Non-pigmented ciliary epithelial cell (primary cell): ENCODE measurements around the gene THOC5.
A peak's percentile ranks its signal among the peaks of the same experiment; 100 is the strongest.
"Not testable (repeated sequence)": the region's sequence is repeated elsewhere in the genome, so short reads cannot be mapped to it uniquely, and the experiment has no call there.

Experiments
- DNase-seq: peaks from one replicate; pipeline ENCODE4 v3.0.0-alpha.2; 2010; ENCODE audit warnings: low read depth

The THOC5 gene

GRCh38 chr22:29510542-29510941, 43.0 kb downstream of the THOC5 start:
- DNase-seq = no peak

- no peak for DNase-seq
Observed at GRCh38 chr22:29509815-29510214, 43.7 kb downstream of the THOC5 start.

- no peak for DNase-seq
Observed at GRCh38 chr22:29509298-29509697, 44.3 kb downstream of the THOC5 start.

- DNase-seq = peak; percentile 37
Observed at GRCh38 chr22:29503811-29504372, 49.7 kb downstream of the THOC5 start.

- DNase-seq = no peak
Observed at GRCh38 chr22:29499852-29500251, 53.7 kb downstream of the THOC5 start.

- no peak for DNase-seq
Observed at GRCh38 chr22:29493636-29494035, 59.9 kb downstream of the THOC5 start.

GRCh38 chr22:29491012-29491411, 62.5 kb downstream of the THOC5 start:
- DNase-seq = no peak

GRCh38 chr22:29489127-29489780, 64.3 kb downstream of the THOC5 start:
- DNase-seq = not testable (repeated sequence)

- no peak for DNase-seq
Observed at GRCh38 chr22:29487426-29487986, 66.1 kb downstream of the THOC5 start.

GRCh38 chr22:29485448-29485847, 68.1 kb downstream of the THOC5 start:
- no peak for DNase-seq

- no peak for DNase-seq
Observed at GRCh38 chr22:29484642-29485041, 68.9 kb downstream of the THOC5 start.

- DNase-seq = no peak
Observed at GRCh38 chr22:29483254-29483653, 70.3 kb downstream of the THOC5 start.

GRCh38 chr22:29482726-29483125, 70.8 kb downstream of the THOC5 start:
- DNase-seq = no peak

GRCh38 chr22:29482253-29482652, 71.3 kb downstream of the THOC5 start:
- no peak for DNase-seq

- DNase-seq = no peak
Observed at GRCh38 chr22:29481265-29482000, 72.1 kb downstream of the THOC5 start.

- DNase-seq = no peak
Observed at GRCh38 chr22:29480512-29481264, 72.9 kb downstream of the THOC5 start.

- no peak for DNase-seq
Observed at GRCh38 chr22:29480262-29480511, 73.4 kb downstream of the THOC5 start.

- DNase-seq = no peak
Observed at GRCh38 chr22:29479417-29480261, 73.9 kb downstream of the THOC5 start, which contains the start of gene NEFH. TSS of gene NEFH (plus strand) at chr22:29480218. CDS start at chr22:29480263, 45 bp downstream.

- DNase-seq = no peak
Observed at GRCh38 chr22:29478326-29479276, 75.0 kb downstream of the THOC5 start.

GRCh38 chr22:29477723-29478318, 75.7 kb downstream of the THOC5 start:
- no peak for DNase-seq
